ENCODE data around the gene OR51S1. TPM values are rescaled to one million over a fixed set of nuclear protein-coding genes. Genes with fewer than 3 reads are reported as not detected.
"Not testable (repeated sequence)": the region's sequence is repeated elsewhere in the genome, so short reads cannot be mapped to it uniquely, and the experiment has no call there.

OR51S1 gene
- total RNA-seq, 2 donors from 2014 or later: not detected

DNA sequence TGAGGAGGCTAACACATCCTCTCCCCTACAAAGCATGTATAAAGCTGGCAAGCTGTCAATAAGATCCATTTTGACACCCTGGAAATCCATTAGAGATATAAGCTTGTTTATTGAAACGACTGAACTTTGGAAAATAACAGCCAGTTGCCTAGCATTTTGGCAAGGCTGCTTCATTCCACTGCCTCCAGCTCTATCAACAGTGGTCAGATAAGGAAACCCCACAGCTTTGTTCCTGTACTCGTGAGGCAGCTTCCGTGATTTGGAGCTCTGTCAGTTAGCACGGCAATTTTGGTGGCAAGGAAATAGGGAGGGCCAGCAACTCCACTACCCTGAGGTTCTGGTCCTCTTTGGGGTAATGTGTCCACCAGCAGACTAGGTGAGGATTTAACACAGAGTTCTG is 2.0 kb upstream of the OR51S1 start:
- DNase-seq (no peak), ATAC-seq (no peak)
- H3K4me3 Mint-ChIP-seq: no peak overlapping the region
- H3K9me3 ChIP-seq (ENCODE audit: control insufficient read depth, low read length, poor library complexity, severe bottlenecking): no peaks in the 10 kb centered on the region
- H3K4me1 Mint-ChIP-seq: no peaks in the 10 kb centered on the region
- no peak overlapping the region for H3K27ac Mint-ChIP-seq
- no peaks in the 10 kb centered on the region for H3K36me3 Mint-ChIP-seq (ENCODE audit: low read depth)
- H3K27me3 Mint-ChIP-seq: peaks cover 7% of the 10 kb centered on the region

DNA sequence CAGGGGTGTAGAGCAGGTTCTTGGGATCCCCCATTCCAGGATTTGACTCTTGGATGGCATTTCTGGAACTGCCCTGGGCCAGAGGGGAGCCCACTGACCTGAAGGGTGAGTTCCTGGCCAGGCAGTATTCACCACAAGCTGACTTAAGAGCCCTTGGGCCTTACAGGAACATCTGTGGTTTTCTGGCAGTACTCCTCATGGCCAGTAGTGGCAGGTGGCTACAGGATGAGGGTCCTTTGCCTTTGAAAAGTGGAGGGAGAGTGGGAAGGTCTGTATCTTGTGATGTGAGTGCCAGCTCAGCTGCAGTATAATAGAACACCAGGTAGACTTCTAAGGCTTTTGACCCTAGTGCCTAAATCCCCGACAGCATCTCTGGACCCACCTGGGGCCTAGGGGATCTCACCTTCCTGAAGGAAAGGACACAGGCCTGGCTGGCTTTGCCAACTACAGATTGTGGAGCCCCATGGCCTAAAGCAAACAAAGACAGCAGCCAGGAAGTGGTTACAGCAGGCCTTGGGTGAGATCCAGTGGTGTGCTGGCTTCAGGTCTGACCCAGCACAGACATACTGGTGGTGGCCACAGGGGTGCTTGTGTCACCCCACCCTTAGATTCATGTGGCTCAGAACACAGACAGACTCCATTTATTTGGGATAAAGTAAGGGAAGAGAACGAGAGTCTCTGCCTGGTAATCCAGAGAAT is 9.0 kb downstream of the OR51S1 start:
- H3K4me3 Mint-ChIP-seq: no peak overlapping the region
- no peaks in the 10 kb centered on the region for H3K4me1 Mint-ChIP-seq
- no peaks in the 10 kb centered on the region for H3K9me3 ChIP-seq (ENCODE audit: control insufficient read depth, low read length, poor library complexity, severe bottlenecking)
- peaks cover 31% of the 10 kb centered on the region for H3K27me3 Mint-ChIP-seq
- no peak for ATAC-seq
- DNase-seq: no peak
- H3K36me3 Mint-ChIP-seq (ENCODE audit: low read depth): no peaks in the 10 kb centered on the region
- no peak overlapping the region for H3K27ac Mint-ChIP-seq

DNA sequence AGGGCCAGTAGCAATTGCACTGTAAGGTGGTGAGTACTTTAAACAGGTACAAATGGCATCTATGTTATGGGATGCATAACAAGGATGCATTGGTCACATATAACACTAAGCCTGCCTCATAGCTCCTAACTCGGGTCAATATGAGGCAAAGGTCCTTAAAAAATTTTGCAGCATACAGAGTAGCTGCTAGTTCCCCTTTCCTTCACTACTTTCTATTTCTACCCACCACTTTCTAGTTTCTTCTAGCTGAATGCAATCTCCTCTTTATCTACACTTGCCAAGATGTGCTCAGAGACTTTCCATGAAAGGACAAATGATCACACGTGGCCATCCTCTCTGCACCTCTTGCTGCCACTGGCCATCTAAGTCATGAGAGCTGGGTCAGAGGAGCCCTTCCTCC is 18.1 kb downstream of the OR51S1 start:
- no peaks in the 10 kb centered on the region for H3K9me3 ChIP-seq (ENCODE audit: control insufficient read depth, low read length, poor library complexity, severe bottlenecking)
- DNase-seq: no peak
- H3K27ac Mint-ChIP-seq: no peak overlapping the region
- ATAC-seq: no peak
- H3K36me3 Mint-ChIP-seq (ENCODE audit: low read depth): no peaks in the 10 kb centered on the region
- H3K4me1 Mint-ChIP-seq: no peaks in the 10 kb centered on the region
- peaks cover 27% of the 10 kb centered on the region for H3K27me3 Mint-ChIP-seq
- H3K4me3 Mint-ChIP-seq: no peak overlapping the region

DNA sequence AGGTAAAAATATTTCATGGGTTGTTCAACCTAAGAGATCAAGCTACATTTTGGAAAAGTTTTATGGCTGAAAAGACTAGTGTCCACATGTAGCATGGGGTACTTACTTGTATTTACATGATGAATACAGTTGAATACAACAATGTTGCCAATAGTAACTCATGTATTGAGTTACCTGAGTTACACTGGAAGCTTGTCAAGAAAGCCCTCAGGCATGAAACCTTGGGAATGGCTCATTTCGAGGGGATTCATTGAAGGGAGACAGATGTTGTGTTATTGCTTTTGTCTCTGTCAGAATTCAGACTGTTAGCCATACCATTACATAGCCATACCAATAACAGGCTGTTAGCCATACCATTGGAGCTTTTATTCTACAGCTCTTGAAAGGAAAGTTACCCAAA is 18.7 kb downstream of the OR51S1 start:
- Mint-ChIP-seq H3K36me3 (ENCODE audit: low read depth) (no peaks in the 10 kb centered on the region), H3K27ac (no peak overlapping the region), H3K4me3 (no peak overlapping the region), H3K4me1 (no peaks in the 10 kb centered on the region), H3K27me3 (peaks cover 27% of the 10 kb centered on the region)
- DNase-seq (no peak), ATAC-seq (no peak)
- H3K9me3 ChIP-seq (ENCODE audit: control insufficient read depth, low read length, poor library complexity, severe bottlenecking): no peaks in the 10 kb centered on the region

DNA sequence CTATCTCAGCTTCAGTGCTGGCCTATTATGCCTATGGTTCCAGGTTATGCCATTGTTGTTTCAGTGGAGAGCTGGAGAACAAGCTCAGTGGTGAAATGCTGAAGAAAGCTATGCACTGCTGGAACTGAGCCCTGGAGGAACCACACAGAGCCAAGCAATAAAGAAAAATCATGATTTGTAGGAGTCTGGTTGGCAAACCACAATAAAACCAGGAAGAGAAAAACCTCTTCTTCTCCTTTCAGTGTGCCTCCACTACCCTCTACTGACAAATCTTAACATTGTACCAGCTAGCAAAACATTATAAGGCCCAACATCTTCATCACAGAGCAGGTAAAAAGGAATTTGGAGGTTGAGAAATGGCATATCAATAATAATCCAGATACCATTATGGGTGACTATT is 22.6 kb downstream of the OR51S1 start:
- ATAC-seq (no peak), DNase-seq (no peak)
- no peak overlapping the region for H3K27ac Mint-ChIP-seq
- no peak overlapping the region for H3K4me3 Mint-ChIP-seq
- H3K27me3 Mint-ChIP-seq: peaks cover 32% of the 10 kb centered on the region
- H3K9me3 ChIP-seq (ENCODE audit: control insufficient read depth, low read length, poor library complexity, severe bottlenecking): no peaks in the 10 kb centered on the region
- H3K36me3 Mint-ChIP-seq (ENCODE audit: low read depth): no peaks in the 10 kb centered on the region
- no peaks in the 10 kb centered on the region for H3K4me1 Mint-ChIP-seq

DNA sequence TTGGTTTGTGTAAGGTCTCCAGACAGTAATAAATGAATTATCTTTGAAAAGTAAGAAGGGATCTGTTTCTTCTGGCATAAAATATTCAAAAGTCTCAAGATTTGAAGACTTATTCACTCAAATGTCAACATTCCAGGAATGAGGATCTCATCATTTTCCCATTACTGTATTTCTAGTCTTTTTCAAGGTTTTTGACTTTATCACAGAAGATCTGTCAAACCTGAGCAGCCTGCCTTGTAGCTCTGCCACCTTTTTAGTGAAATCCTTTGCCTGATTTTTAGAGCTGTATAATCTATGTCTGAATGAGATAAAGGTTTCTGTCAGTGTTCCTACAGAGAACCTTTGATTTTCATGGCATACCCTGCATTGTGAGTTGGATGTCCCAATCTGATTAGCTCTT is 23.9 kb downstream of the OR51S1 start:
- no peaks in the 10 kb centered on the region for H3K4me1 Mint-ChIP-seq
- no peaks in the 10 kb centered on the region for H3K36me3 Mint-ChIP-seq (ENCODE audit: low read depth)
- DNase-seq (no peak), ATAC-seq (no peak)
- H3K27me3 Mint-ChIP-seq: peaks cover 25% of the 10 kb centered on the region
- H3K27ac Mint-ChIP-seq: no peak overlapping the region
- H3K9me3 ChIP-seq (ENCODE audit: control insufficient read depth, low read length, poor library complexity, severe bottlenecking): no peaks in the 10 kb centered on the region
- H3K4me3 Mint-ChIP-seq: no peak overlapping the region

DNA sequence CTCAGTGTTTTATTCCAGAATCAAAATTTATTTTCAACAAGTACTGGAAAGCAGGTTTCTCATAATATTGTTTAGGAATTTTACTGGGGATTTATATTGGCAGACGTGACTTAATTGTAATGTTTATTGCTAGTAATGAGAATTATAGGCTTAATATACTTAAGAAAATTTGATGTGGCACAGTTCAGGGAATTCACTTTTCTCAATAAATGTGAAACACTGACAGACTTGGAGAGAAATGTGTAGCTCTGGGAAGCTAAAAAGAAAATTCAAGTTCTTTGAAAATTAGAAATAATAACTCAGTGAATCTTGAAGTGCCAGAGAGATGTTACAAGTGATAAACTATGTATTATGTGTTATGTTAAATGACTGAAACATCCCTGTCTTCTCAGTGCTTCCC is 28.0 kb downstream of the OR51S1 start, which contains the start of gene OR51F2:
TSS of gene OR51F2 (plus strand) at position 301 of the 400 bp plus-strand sequence. CDS start 101 bp downstream, outside the sequence.
- no peak within 1 kb of the TSS for H3K27ac Mint-ChIP-seq

DNA sequence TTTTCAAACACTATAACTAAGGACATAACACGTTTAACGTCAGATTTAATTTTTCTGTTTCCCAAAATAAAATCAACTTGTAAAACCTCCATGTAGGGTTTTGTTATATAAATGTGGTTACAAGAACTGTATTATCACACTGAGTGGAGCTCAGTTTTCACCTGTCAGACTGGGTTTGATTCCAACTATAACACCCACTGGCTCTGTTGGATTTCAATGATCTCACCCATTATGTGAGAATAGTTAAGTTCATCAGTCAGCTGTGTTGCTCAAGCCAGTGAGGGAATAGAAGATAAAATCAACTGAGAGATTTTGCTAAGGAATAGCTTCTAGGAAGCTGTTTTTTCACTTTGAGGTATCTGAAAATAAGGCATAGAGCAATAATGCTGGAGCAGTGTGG is 39.8 kb downstream of the OR51S1 start:
- Mint-ChIP-seq H3K4me1 (no peaks in the 10 kb centered on the region), H3K36me3 (ENCODE audit: low read depth) (no peaks in the 10 kb centered on the region), H3K4me3 (no peak overlapping the region), H3K27ac (no peak overlapping the region), H3K27me3 (peaks cover 7% of the 10 kb centered on the region)
- DNase-seq (no peak), ATAC-seq (no peak)
- no peaks in the 10 kb centered on the region for H3K9me3 ChIP-seq (ENCODE audit: control insufficient read depth, low read length, poor library complexity, severe bottlenecking)

More for the DNA sequence above, 28.0 kb downstream of the OR51S1 start, which contains the start of gene OR51F2:
- H3K4me3 Mint-ChIP-seq: no peak within 1 kb of the TSS
- DNase-seq: no peak
- H3K4me1 Mint-ChIP-seq: no peaks in the 10 kb centered on the region
- ATAC-seq: no peak
- H3K27me3 Mint-ChIP-seq: peaks cover 8% of the 10 kb centered on the region
- H3K9me3 ChIP-seq (ENCODE audit: control insufficient read depth, low read length, poor library complexity, severe bottlenecking): no peaks in the 10 kb centered on the region
- no peaks in the 10 kb centered on the region for H3K36me3 Mint-ChIP-seq (ENCODE audit: low read depth)

DNA sequence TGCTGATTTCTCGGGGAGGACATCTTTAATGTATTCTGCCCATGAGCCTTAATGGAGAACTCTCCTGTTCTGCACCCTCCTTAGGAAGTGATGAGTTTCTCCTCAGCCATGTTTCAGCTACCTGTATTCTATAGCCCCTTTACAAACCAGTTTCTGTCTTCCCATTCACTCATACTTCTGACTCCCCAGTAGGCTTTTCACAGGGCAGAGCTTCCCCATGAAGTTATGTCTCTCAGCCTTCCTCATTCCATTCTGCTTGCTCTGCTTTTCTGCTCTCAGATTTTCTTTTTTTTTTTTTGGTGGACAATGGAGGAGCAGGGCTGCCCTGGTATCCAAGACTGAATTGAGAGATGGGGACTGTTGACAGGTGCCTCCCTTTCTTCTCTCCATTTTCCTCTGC is 40.5 kb downstream of the OR51S1 start:
- Mint-ChIP-seq H3K4me1 (no peaks in the 10 kb centered on the region), H3K27ac (no peak overlapping the region), H3K36me3 (ENCODE audit: low read depth) (no peaks in the 10 kb centered on the region), H3K27me3 (peaks cover 7% of the 10 kb centered on the region), H3K4me3 (no peak overlapping the region)
- no peaks in the 10 kb centered on the region for H3K9me3 ChIP-seq (ENCODE audit: control insufficient read depth, low read length, poor library complexity, severe bottlenecking)
- DNase-seq (no peak), ATAC-seq (no peak)

DNA sequence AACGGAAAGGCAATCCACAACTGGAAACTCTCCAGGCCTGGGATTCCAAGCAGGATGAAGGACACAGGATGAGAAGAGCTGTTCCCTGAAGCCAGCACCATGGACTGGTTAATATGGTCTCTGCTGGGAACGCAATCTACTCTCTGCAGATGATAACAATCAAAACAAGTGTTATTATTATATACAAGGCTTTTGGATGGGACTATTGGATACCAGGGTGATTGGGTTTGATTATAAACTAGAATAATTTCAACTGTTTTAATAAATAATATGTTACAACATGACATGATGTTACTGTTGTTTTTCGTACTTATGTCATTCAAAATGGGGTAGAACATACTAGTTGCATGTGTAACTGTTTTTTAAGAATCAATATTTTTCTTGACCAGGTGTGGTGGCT is 44.7 kb downstream of the OR51S1 start, which contains the start of gene OR52R1:
TSS of gene OR52R1 (minus strand) at position 101 of the 400 bp plus-strand sequence. CDS start at position 101, 0 bp downstream.
- ATAC-seq: no peak
- Mint-ChIP-seq H3K36me3 (ENCODE audit: low read depth) (no peaks in the 10 kb centered on the region), H3K4me3 (no peak within 1 kb of the TSS), H3K4me1 (no peaks in the 10 kb centered on the region), H3K27me3 (peaks cover 6% of the 10 kb centered on the region), H3K27ac (no peak within 1 kb of the TSS)
- DNase-seq: no peak
- H3K9me3 ChIP-seq (ENCODE audit: control insufficient read depth, low read length, poor library complexity, severe bottlenecking): no peaks in the 10 kb centered on the region

DNA sequence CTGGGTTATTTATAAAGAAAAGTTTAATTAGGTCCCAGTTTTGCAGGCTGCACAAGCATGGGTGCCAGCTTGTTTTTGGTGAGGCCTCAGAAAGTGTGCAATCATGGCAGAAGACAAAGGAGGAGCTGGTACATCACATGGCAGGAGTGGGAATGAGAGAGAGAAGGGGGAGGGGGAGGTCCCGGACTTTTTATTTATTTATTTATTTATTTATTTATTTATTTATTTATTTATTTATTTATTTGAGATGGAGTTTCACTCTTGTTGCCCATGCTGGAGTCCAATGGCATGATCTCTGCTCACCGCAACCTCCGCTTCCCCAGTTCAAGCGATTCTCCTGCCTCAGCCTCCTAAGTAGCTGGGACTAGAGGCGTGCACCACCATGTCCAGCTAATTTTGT is 47.7 kb downstream of the OR51S1 start:
- H3K36me3 Mint-ChIP-seq (ENCODE audit: low read depth); H3K27me3 Mint-ChIP-seq; H3K27ac Mint-ChIP-seq; H3K9me3 ChIP-seq (ENCODE audit: control insufficient read depth, low read length, poor library complexity, severe bottlenecking); H3K4me3 Mint-ChIP-seq; ATAC-seq; H3K4me1 Mint-ChIP-seq; DNase-seq: not testable (repeated sequence)

DNA sequence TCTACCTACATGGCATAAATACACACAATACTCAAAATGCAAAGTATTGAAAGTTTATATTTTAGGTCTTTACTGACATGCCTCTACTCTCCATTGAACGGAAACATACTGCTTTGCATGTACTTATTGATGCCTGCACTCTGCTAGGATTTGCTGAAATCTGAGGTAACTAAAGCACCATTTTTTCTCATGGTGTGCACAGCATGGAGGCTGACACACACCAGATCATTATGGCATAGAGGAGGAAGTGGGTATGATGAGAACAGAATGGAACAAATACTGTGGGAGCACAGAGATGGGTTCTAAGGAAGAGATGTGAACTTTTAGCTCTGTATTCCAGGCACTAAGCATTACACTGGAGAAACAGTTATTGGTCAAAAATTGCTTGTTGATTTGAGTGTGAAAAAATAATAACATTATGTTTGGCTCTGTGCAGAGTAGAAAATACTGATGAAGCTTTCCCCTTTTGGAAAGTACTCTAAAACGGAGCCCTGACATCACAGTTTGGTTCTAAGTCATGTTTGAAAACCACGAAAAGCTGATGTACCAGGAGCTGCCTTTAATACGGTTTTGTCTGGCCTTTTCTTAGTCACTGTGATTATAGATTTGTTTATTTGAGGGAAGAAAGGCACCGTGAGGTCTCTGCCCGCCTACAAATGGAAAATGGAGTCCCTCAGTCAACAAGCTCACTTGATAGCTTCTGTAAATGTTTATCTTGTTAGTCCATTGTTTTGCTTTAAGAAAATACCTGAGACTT is 50.4 kb downstream of the OR51S1 start:
- Mint-ChIP-seq H3K4me1 (no peaks in the 10 kb centered on the region), H3K27me3 (peaks cover 8% of the 10 kb centered on the region), H3K36me3 (ENCODE audit: low read depth) (no peaks in the 10 kb centered on the region), H3K4me3 (no peak overlapping the region), H3K27ac (no peak overlapping the region)
- no peaks in the 10 kb centered on the region for H3K9me3 ChIP-seq (ENCODE audit: control insufficient read depth, low read length, poor library complexity, severe bottlenecking)
- DNase-seq (no peak), ATAC-seq (no peak)

Data from T-helper 17 cell (primary cell).